ENCODE measurements around the gene BBS4. TPM values are rescaled to one million over a fixed set of nuclear protein-coding genes. Genes with fewer than 3 reads are reported as not detected.
A peak's percentile ranks its signal among the peaks of the same experiment; 100 is the strongest.

Gene BBS4
- total and polyA plus RNA-seq, 12 donors = 13.6 to 44.1 (median 23.5) TPM

DNA sequence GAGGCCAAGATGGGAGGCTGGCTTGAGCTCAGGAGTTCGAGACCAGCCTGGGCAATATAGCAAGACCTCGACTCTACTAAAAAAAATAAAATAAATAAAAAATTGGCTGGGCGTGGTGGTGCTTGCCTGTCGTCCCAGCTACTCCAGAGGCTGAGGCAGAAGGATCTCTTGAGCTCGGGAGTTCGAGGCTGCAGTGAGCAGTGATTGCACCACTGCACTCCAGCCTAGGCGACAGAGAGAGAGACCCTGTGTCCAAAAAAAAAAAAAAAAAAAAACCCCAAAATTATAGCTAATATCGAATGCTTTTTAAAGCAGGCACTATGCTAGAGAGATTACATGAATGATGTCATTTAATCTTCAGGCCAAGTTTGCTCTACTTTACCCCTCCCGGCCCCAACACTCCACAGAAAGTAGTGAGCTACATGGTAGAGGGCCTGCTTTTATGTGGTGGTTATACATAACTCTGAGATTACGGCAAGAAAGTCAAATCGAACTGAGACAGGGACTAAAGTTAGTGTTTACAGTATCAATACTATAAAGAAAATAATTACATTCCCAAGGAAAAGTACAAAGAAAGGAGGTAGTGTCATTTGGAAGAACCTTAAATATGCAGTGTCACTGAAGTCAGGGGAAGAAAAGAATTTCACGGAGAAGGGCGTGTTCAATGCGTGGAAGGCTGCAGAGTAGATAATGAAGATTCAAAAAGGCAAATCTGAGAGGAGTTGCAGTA lies 96.4 kb downstream of the BBS4 start:
- DNase-seq = no peak
- Histone ChIP-seq H3K4me3 (peak overlapping the region; percentile 68 to 97 (median 92)), H3K27ac (peak overlapping the region; percentile 66 to 98 (median 95)), H3K36me3 (replicated peaks in 1 of 2) (no peaks in the 10 kb centered on the region), H3K9me3 (replicated peaks in 1 of 3) (no peaks in the 10 kb centered on the region), H3K27me3 (no peaks in the 10 kb centered on the region), H3K4me1 (replicated peaks in 1 of 2) (peaks cover 0 to 36% of the 10 kb centered on the region in 2 donors)
- TF ChIP-seq, protein P1, sequence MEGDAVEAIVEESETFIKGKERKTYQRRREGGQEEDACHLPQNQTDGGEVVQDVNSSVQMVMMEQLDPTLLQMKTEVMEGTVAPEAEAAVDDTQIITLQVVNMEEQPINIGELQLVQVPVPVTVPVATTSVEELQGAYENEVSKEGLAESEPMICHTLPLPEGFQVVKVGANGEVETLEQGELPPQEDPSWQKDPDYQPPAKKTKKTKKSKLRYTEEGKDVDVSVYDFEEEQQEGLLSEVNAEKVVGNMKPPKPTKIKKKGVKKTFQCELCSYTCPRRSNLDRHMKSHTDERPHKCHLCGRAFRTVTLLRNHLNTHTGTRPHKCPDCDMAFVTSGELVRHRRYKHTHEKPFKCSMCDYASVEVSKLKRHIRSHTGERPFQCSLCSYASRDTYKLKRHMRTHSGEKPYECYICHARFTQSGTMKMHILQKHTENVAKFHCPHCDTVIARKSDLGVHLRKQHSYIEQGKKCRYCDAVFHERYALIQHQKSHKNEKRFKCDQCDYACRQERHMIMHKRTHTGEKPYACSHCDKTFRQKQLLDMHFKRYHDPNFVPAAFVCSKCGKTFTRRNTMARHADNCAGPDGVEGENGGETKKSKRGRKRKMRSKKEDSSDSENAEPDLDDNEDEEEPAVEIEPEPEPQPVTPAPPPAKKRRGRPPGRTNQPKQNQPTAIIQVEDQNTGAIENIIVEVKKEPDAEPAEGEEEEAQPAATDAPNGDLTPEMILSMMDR (IDR thresholded peaks at IDR 0.05) = no peak
- no peak for TF ChIP-seq POLR2A (IDR thresholded peaks at IDR 0.05)
- WGBS, 4 donors = 40 to 48% (median 44%) methylated on average over 14 of the region's 14 CpGs
- intact Hi-C loops (cut with DNase I) = loop anchor here in 1 of 2 donors (10.0 kb wide), 1 partner anchor 302 kb away; no protein-coding TSS in a partner anchor

DNA sequence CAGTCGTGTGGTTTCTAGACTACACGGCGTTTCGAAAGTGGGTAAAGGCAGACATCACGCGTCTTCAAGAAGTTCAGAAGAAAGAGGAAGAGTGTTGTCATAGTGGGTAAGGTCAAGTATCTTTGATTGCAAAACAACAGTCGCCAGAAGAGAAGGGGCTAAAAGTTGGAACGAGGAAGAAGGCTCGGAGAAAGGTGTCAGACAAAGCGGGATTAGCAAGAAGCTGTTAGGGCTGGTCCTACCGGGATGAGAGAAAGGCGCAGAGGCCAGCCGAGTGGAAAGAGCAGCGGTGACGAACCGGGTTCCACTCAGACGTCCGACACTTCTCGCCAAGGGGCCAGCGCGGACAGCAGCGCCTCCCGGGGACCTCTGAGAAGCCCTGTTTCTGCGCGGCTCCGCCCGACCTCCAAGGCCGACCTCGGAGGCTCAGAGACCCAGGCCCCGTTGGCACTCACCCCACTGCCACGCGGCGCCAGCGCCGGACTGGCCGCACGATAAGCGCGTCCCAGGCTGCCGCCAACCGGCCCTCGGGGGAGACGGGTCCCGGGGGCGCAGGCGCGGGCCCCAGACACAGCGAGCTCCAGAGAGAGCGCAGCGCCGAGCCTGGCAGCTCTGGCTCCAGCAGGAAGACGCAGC lies 97.1 kb downstream of the BBS4 start:
- H3K4me1 ChIP-seq (replicated peaks in 1 of 2) = peaks cover 0 to 36% of the 10 kb centered on the region in 2 donors
- H3K27ac ChIP-seq = peak overlapping the region; percentile 66 to 98 (median 95)
- no peaks in the 10 kb centered on the region for H3K27me3 ChIP-seq
- intact Hi-C loops (cut with DNase I) = loop anchor here in 1 of 2 donors (10.0 kb wide), 1 partner anchor 302 kb away; no protein-coding TSS in a partner anchor
- DNase-seq = peak in 6 of 7 donors; percentile 54 to 73 (median 61)
- H3K9me3 ChIP-seq (replicated peaks in 1 of 3) = no peaks in the 10 kb centered on the region
- 0 to 1% (median 0%) methylated on average over 19 to 52 of the region's 52 CpGs for WGBS, 4 donors
- H3K4me3 ChIP-seq = peak overlapping the region; percentile 68 to 97 (median 92)
- TF ChIP-seq POLR2A (IDR thresholded peaks at IDR 0.05) = no peak
- TF ChIP-seq, protein P1 (IDR thresholded peaks at IDR 0.05) = peak in 1 of 6 experiments; percentile 3
- H3K36me3 ChIP-seq (replicated peaks in 1 of 2) = no peaks in the 10 kb centered on the region

DNA sequence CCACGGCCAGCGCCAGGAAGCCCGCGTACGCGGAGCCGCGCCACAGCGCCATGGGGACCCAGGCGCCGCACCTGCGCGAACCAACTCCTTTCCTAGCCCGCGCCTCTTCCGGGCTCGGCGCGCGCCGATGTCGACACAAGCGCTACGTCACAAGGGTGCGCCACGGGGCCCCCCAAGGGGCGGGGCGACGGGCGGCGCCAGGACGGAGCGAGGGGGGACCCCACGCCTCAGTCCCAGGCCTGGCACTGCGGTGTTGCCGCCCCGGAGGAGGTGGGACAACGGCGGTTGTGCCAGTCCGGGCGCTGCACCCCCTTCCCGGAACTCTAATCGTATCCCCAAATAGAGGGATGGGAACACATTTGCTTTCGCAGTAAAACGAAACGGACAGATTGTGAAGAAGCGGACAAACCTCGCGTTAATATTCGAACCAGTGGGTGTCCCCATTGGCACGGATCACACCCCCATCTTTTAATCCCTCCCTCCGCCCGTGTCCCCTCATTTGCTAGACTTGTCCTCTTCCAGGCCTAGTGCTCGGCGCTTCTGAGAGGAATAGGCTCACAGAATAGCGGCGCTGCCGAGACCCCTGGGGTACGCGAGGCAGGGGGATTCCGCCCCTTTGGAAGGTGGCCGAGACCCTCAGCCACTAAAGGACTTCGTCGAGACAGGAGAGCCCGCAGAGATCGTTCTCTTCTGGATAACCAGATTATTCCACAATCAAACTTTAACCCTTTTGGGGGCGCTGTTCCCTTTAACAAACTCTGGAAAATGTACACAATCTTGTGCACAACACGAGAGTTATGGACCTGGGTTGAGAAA lies 97.8 kb downstream of the BBS4 start, which contains the start of gene ADPGK:
ADPGK (minus strand) TSS at position 119 of the 816 bp plus-strand sequence; CDS start at position 52, 67 bp downstream.
- DNase-seq = peak; percentile 90 to 94 (median 92)
- Histone ChIP-seq H3K36me3 (replicated peaks in 1 of 2) (no peaks in the 10 kb centered on the region), H3K27ac (peak within 1 kb of the TSS; percentile 66 to 98 (median 95)), H3K27me3 (no peaks in the 10 kb centered on the region), H3K4me3 (peak within 1 kb of the TSS; percentile 68 to 97 (median 92)), H3K9me3 (replicated peaks in 1 of 3) (no peaks in the 10 kb centered on the region), H3K4me1 (replicated peaks in 1 of 2) (peaks cover 0 to 36% of the 10 kb centered on the region in 2 donors)
- intact Hi-C loops (cut with DNase I) = loop anchor here in 1 of 2 donors (10.0 kb wide), 1 partner anchor 301 kb away; no protein-coding TSS in a partner anchor
- 0 to 2% (median 1%) methylated on average over 27 to 68 of the region's 68 CpGs for WGBS, 4 donors
- TF ChIP-seq, protein P1 (IDR thresholded peaks at IDR 0.05) = peak; percentile 41 to 75 (median 62)
- peak; percentile 86 to 92 for TF ChIP-seq POLR2A (IDR thresholded peaks at IDR 0.05)
